Endothelial cell of umbilical vein (primary cell): Measurements from ENCODE around the gene CHRNA5. TPM values are rescaled to one million over a fixed set of nuclear protein-coding genes. Genes with fewer than 3 reads are reported as not detected.

Source experiments
- BruUV-seq: library from RNA; stranded (reverse); fragments of 400-500 nt; replicated peaks from 2 replicates; lab custom pipeline; 2021; lab: Mats Ljungman, UMichigan
- CTCF ChIA-PET: fragments of 300-600, 350-600 bp; sonication (Branson Sonifier 250); formaldehyde crosslinking; loops from one replicate; lab custom pipeline; 2021; ENCODE audit warnings: antibody characterized with exemption, inconsistent platforms; lab: Charles Lee
- POLR2A ChIA-PET: fragments of 300-600, 350-600 bp; sonication (Branson Sonifier 250); formaldehyde crosslinking; loops from one replicate; lab custom pipeline; 2021; ENCODE audit warnings: antibody characterized with exemption, inconsistent platforms; lab: Charles Lee
- DNase-seq: peaks from one replicate; pipeline ENCODE4 v3.0.0-alpha.2; 2011; ENCODE audit warnings: low read depth, low spot score
- FAIRE-seq: peaks from 2 replicates; lab custom pipeline; 2011; peaks lifted over from hg19 to GRCh38; lab: Jason Lieb, UNC
- H2AFZ ChIP-seq: 2 replicates; pipeline ENCODE4 v1.6.0; 2012; ENCODE audit warnings: low read depth, low read length, control low read depth, inconsistent platforms
- H3K27ac ChIP-seq: 2 replicates; pipeline ENCODE4 v1.5.1; 2011; ENCODE audit warnings: low read depth, mild to moderate bottlenecking, control low read depth, low read length, moderate library complexity; ENCODE audit not compliant: insufficient read depth
- H3K27me3 ChIP-seq, 2 experiments: 2 replicates each; pipeline versions ENCODE4 v1.6.0 to v1.6.1; 2011; ENCODE audit warnings: low read length in 2 of 2, mixed read lengths in 1 of 2; ENCODE audit not compliant: control insufficient read depth in 2 of 2, insufficient read depth in 2 of 2
- H3K36me3 ChIP-seq, 2 experiments: 2 replicates in 1 of 2; 3 replicates in 1 of 2; pipeline ENCODE4 v1.5.1; 2011; ENCODE audit warnings: low read length in 2 of 2, mild to moderate bottlenecking in 1 of 2, moderate library complexity in 1 of 2; ENCODE audit not compliant: control insufficient read depth in 2 of 2, insufficient read depth in 2 of 2; ENCODE audit errors: extremely low read depth in 1 of 2
- H3K4me1 ChIP-seq: 3 replicates; pipeline ENCODE4 v1.5.1; 2011; ENCODE audit warnings: mild to moderate bottlenecking, low read length; ENCODE audit not compliant: control insufficient read depth, insufficient read depth; ENCODE audit errors: extremely low read depth
- H3K4me2 ChIP-seq: 2 replicates; pipeline ENCODE4 v1.6.1; 2011; ENCODE audit warnings: low read length, control low read depth, mixed read lengths; ENCODE audit not compliant: insufficient read depth
- H3K4me3 ChIP-seq, 3 experiments: fragments of 200-600 bp in 1 of 3; sonication (generic), shearing (Covaris generic) in 1 of 3; replicated peaks in 1 of 3; 2 replicates each; pipeline ENCODE4 v1.5.1; 2011 to 2016; ENCODE audit warnings: control low read depth in 3 of 3, low read length in 3 of 3, mild to moderate bottlenecking in 2 of 3, inconsistent platforms in 1 of 3, low read depth in 1 of 3, moderate library complexity in 1 of 3; ENCODE audit not compliant: insufficient read depth in 1 of 3
- H3K79me2 ChIP-seq: 2 replicates; pipeline ENCODE4 v1.6.0; 2012; ENCODE audit warnings: low read length, inconsistent platforms; ENCODE audit not compliant: control insufficient read depth, insufficient read depth
- H3K9ac ChIP-seq: replicated peaks from 2 replicates; pipeline ENCODE3; 2011; ENCODE audit warnings: low read length, control low read depth; ENCODE audit not compliant: insufficient read depth; ENCODE audit errors: extremely low read depth
- H3K9me1 ChIP-seq: replicated peaks from 3 replicates; pipeline ENCODE4 v1.6.0; 2011; ENCODE audit warnings: mild to moderate bottlenecking, low read length; ENCODE audit not compliant: control insufficient read depth, insufficient read depth; ENCODE audit errors: extremely low read depth
- H3K9me3 ChIP-seq: replicated peaks from 2 replicates; pipeline ENCODE4 v1.5.1; 2012; ENCODE audit warnings: low read length, inconsistent platforms; ENCODE audit not compliant: control insufficient read depth, insufficient read depth
- H4K20me1 ChIP-seq: replicated peaks from 2 replicates; pipeline ENCODE3; 2011; ENCODE audit warnings: mild to moderate bottlenecking, low read length; ENCODE audit not compliant: control insufficient read depth, insufficient read depth; ENCODE audit errors: extremely low read depth
- EZH2 ChIP-seq: IDR thresholded peaks from 2 replicates; pipeline ENCODE4 v1.6.1; 2012; ENCODE audit warnings: borderline replicate concordance, low read depth, mild to moderate bottlenecking, moderate library complexity, low read length, inconsistent platforms; ENCODE audit not compliant: severe bottlenecking
- FOS ChIP-seq: IDR thresholded peaks from 2 replicates; pipeline ENCODE4 v1.6.1; 2011; ENCODE audit warnings: mild to moderate bottlenecking, low read length, moderate library complexity, borderline replicate concordance; ENCODE audit not compliant: insufficient read depth
- GATA2 ChIP-seq: IDR thresholded peaks from 2 replicates; pipeline ENCODE4 v1.7.0; 2011; ENCODE audit warnings: low read depth, mild to moderate bottlenecking, moderate library complexity, mixed read lengths, low read length; ENCODE audit not compliant: insufficient read length, insufficient read depth
- JUN ChIP-seq: IDR thresholded peaks from 2 replicates; pipeline ENCODE4 v1.6.1; 2011; ENCODE audit warnings: borderline replicate concordance, low read depth; ENCODE audit not compliant: insufficient read length, insufficient read depth
- MYC ChIP-seq: IDR thresholded peaks from one replicate; pipeline ENCODE4 v1.6.1; 2011; ENCODE audit warnings: mild to moderate bottlenecking, low read depth, low read length
- POLR2A ChIP-seq: IDR thresholded peaks from 2 replicates; pipeline ENCODE4 v1.6.1; 2012; ENCODE audit warnings: low read depth, mild to moderate bottlenecking, control low read depth, low read length
- POLR2AphosphoS5 ChIP-seq: IDR thresholded peaks from 2 replicates; pipeline ENCODE4 v1.6.1; 2012; ENCODE audit warnings: low read depth, mild to moderate bottlenecking, control low read depth, low read length, moderate library complexity; ENCODE audit not compliant: insufficient read depth
- dilution Hi-C: fragments of 300-500 bp; cut with MboI; formaldehyde crosslinking; loops from one replicate; pipeline ENCODE4 v1.15.0; 2019; ENCODE audit warnings: low sequenced_read_pairs; ENCODE audit not compliant: extremely low pct_ligation_motif_present
- intact Hi-C: fragments of 100-400 bp; cut with micrococcal nuclease; formaldehyde crosslinking; loops from one replicate; pipeline ENCODE4 v1.10.0; 2022
- polyA plus RNA-seq, 4 experiments: library from polyadenylated mRNA; depleted of rRNA in 3 of 4; stranded (reverse) in 3 of 4; unstranded in 1 of 4; fragments of >200 nt; gene quantifications; 2 replicates each; pipeline versions ENCODE4 v1.2.1 to v1.2.3, GENCODE V29; 2011 to 2012; ENCODE audit warnings: missing spikeins in 1 of 4
- total RNA-seq: library from RNA; stranded (reverse); gene quantifications from 2 replicates; pipeline ENCODE4 v1.2.3, GENCODE V29; 2021
- TF ChIP-seq, protein P1 (sequence below), 2 donors: IDR thresholded peaks; 1 replicate in 1 of 2; 2 replicates in 1 of 2; pipeline ENCODE4 v1.5.1; 2011; ENCODE audit warnings: low read length in 2 of 2, mild to moderate bottlenecking in 2 of 2, moderate library complexity in 2 of 2, control low read depth in 1 of 2, inconsistent platforms in 1 of 2, low read depth in 1 of 2; ENCODE audit not compliant: insufficient read depth in 1 of 2; ENCODE audit errors: extremely low read depth in 1 of 2
- TF ChIP-seq, protein P2 (sequence below): IDR thresholded peaks from 2 replicates; pipeline ENCODE4 v1.6.1; 2011; ENCODE audit not compliant: insufficient read depth, insufficient read length

Gene CHRNA5
- total and polyA plus RNA-seq, 2 donors (not counting 3 experiments of a cell fraction or from before 2014, with no cell fraction given): 6.4 to 12.7 TPM

DNA sequence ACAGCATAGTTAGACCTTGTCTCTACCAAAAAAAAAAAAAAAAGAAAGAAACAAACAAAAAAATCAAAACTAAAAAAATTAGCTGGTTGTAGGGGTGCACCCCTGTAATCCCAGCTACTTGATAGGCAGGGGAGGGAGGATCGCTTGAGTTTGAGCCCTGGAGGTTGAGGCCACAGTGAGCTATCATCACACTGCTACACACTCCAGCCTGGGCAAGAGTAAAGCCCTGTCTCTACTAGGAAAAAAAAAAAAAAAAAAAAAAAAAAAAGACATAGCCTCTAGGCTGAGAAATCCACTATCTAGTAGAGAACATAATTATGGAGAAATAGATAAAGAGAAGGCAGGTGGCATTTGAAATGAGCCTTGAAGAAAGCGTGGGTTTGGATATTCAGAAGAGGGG lies 2.2 kb upstream of the CHRNA5 start:
- H3K9me3 ChIP-seq: no peaks in the 10 kb centered on the region
- no peak overlapping the region for H3K4me3 ChIP-seq
- no peaks in the 10 kb centered on the region for H3K36me3 ChIP-seq
- peaks cover 2 to 15% of the 10 kb centered on the region in 2 experiments for H3K27me3 ChIP-seq
- no peaks in the 10 kb centered on the region for H3K9me1 ChIP-seq
- POLR2A ChIA-PET: interaction anchor here (0.6 kb wide), 1 partner anchor 201 kb away, joined by 3 read pairs; no protein-coding TSS in a partner anchor
- DNase-seq: no peak
- H4K20me1 ChIP-seq: no peaks in the 10 kb centered on the region
- H3K9ac ChIP-seq: no peak overlapping the region
- BruUV-seq: no TSS peak
- H3K4me1 ChIP-seq: peaks cover 12% of the 10 kb centered on the region
- no peak overlapping the region for H3K4me2 ChIP-seq
- no peak overlapping the region for H2AFZ ChIP-seq
- dilution Hi-C loops: no loop called here
- CTCF ChIA-PET: interaction anchor here (0.7 kb wide), 2 partner anchors 18 to 48 kb away, joined by 3 to 4 read pairs; no protein-coding TSS in a partner anchor
- TF ChIP-seq JUN (no peak), MYC (no peak), GATA2 (no peak), POLR2AphosphoS5 (no peak), EZH2 (no peak), POLR2A (no peak), FOS (no peak)
- TF ChIP-seq, protein P1, sequence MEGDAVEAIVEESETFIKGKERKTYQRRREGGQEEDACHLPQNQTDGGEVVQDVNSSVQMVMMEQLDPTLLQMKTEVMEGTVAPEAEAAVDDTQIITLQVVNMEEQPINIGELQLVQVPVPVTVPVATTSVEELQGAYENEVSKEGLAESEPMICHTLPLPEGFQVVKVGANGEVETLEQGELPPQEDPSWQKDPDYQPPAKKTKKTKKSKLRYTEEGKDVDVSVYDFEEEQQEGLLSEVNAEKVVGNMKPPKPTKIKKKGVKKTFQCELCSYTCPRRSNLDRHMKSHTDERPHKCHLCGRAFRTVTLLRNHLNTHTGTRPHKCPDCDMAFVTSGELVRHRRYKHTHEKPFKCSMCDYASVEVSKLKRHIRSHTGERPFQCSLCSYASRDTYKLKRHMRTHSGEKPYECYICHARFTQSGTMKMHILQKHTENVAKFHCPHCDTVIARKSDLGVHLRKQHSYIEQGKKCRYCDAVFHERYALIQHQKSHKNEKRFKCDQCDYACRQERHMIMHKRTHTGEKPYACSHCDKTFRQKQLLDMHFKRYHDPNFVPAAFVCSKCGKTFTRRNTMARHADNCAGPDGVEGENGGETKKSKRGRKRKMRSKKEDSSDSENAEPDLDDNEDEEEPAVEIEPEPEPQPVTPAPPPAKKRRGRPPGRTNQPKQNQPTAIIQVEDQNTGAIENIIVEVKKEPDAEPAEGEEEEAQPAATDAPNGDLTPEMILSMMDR (IDR thresholded peaks at IDR 0.05; ENCODE audit: extremely low read depth in 1 of 2, insufficient read depth in 1 of 2, low read depth in 1 of 2, low read length in 2 of 2): no peak
- TF ChIP-seq, protein P2, sequence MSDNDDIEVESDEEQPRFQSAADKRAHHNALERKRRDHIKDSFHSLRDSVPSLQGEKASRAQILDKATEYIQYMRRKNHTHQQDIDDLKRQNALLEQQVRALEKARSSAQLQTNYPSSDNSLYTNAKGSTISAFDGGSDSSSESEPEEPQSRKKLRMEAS: no peak
- H3K27ac ChIP-seq: no peak overlapping the region
- intact Hi-C loops: no loop called here
- H3K79me2 ChIP-seq: no peaks in the 10 kb centered on the region
- FAIRE-seq: no peak
